Astrocyte (in vitro differentiated cells and primary cell): ENCODE results near the gene TBRG4. TPM values are rescaled to one million over a fixed set of nuclear protein-coding genes. Genes with fewer than 3 reads are reported as not detected.

ENCODE experiments used
- DNase-seq: peaks from one replicate; pipeline ENCODE4 v3.0.0-alpha.2; 2010; ENCODE audit warnings: low read depth
- FAIRE-seq: peaks from 2 replicates; lab custom pipeline; 2011; peaks lifted over from hg19 to GRCh38; lab: Jason Lieb, UNC
- H2AFZ ChIP-seq: 2 replicates; pipeline ENCODE4 v1.6.0; 2012; ENCODE audit warnings: low read depth, low read length, inconsistent platforms
- H3K27ac ChIP-seq: 2 replicates; pipeline ENCODE4 v1.5.1; 2011; ENCODE audit warnings: low read depth, low read length, inconsistent platforms
- H3K27me3 ChIP-seq: 2 replicates; pipeline ENCODE4 v1.6.0; 2011; ENCODE audit warnings: low read length, inconsistent platforms; ENCODE audit not compliant: insufficient read depth
- H3K36me3 ChIP-seq: 2 replicates; pipeline ENCODE4 v1.5.1; 2011; ENCODE audit warnings: low read length, inconsistent platforms; ENCODE audit not compliant: insufficient read depth
- H3K4me1 ChIP-seq: 2 replicates; pipeline ENCODE4 v1.5.1; 2011; ENCODE audit warnings: low read length, inconsistent platforms; ENCODE audit not compliant: insufficient read depth
- H3K4me2 ChIP-seq: 2 replicates; pipeline ENCODE4 v1.6.0; 2012; ENCODE audit warnings: low read length, inconsistent platforms
- H3K4me3 ChIP-seq: 2 replicates; pipeline ENCODE4 v1.5.1; 2011; ENCODE audit warnings: low read depth, mild to moderate bottlenecking, low read length, inconsistent platforms; ENCODE audit not compliant: insufficient read depth
- H3K79me2 ChIP-seq: 2 replicates; pipeline ENCODE4 v1.6.0; 2012; ENCODE audit warnings: mild to moderate bottlenecking, low read length, inconsistent platforms; ENCODE audit not compliant: insufficient read depth
- H3K9ac ChIP-seq: 2 replicates; pipeline ENCODE4 v1.6.0; 2012; ENCODE audit warnings: mild to moderate bottlenecking, low read length, inconsistent platforms
- H3K9me3 ChIP-seq: 2 replicates; pipeline ENCODE4 v1.5.1; 2012; ENCODE audit warnings: low read depth, mild to moderate bottlenecking, low read length, inconsistent platforms; ENCODE audit not compliant: insufficient read depth
- H4K20me1 ChIP-seq: 2 replicates; pipeline ENCODE4 v1.6.0; 2012; ENCODE audit warnings: low read length, inconsistent platforms; ENCODE audit not compliant: insufficient read depth
- H3K27ac Mint-ChIP-seq: one replicate; pipeline ENCODE4 v1.8.0; 2021; ENCODE audit warnings: mild to moderate bottlenecking, mixed read lengths; ENCODE audit not compliant: unreplicated experiment
- H3K27me3 Mint-ChIP-seq: one replicate; pipeline ENCODE4 v1.8.0; 2021; ENCODE audit warnings: low read depth, mixed read lengths; ENCODE audit not compliant: unreplicated experiment
- H3K36me3 Mint-ChIP-seq: one replicate; pipeline ENCODE4 v1.8.0; 2021; ENCODE audit warnings: low read depth, mixed read lengths; ENCODE audit not compliant: unreplicated experiment
- H3K4me1 Mint-ChIP-seq: one replicate; pipeline ENCODE4 v1.8.0; 2021; ENCODE audit warnings: low read depth, mixed read lengths; ENCODE audit not compliant: unreplicated experiment
- H3K4me3 Mint-ChIP-seq: one replicate; pipeline ENCODE4 v1.8.0; 2021; ENCODE audit warnings: mild to moderate bottlenecking, moderate library complexity, mixed read lengths; ENCODE audit not compliant: unreplicated experiment
- H3K9me3 Mint-ChIP-seq: one replicate; pipeline ENCODE4 v1.8.0; 2021; ENCODE audit warnings: mild to moderate bottlenecking, mixed read lengths; ENCODE audit not compliant: unreplicated experiment
- CTCF ChIP-seq: IDR thresholded peaks from 2 replicates; pipeline ENCODE4 v1.5.1; 2011; ENCODE audit warnings: low read depth, mild to moderate bottlenecking, inconsistent platforms, low read length, moderate library complexity; ENCODE audit not compliant: insufficient read depth
- EZH2 ChIP-seq: IDR thresholded peaks from 2 replicates; pipeline ENCODE4 v1.6.1; 2012; ENCODE audit warnings: mild to moderate bottlenecking, low read length, inconsistent platforms; ENCODE audit not compliant: insufficient read depth
- total RNA-seq: library from RNA; stranded (reverse); gene quantifications from 2 replicates; pipeline ENCODE4 v1.2.1, GENCODE V29; 2021

The TBRG4 gene
- total RNA-seq, 1 donor from 2014 or later = 65.2 TPM

- H3K27ac Mint-ChIP-seq = no peak within 1 kb of the TSS
- H3K4me2 ChIP-seq = no peak within 1 kb of the TSS
- H3K4me1 ChIP-seq = no peaks in the 10 kb centered on the region
- H3K36me3 ChIP-seq = no peaks in the 10 kb centered on the region
- no peak within 1 kb of the TSS for H3K9ac ChIP-seq
- H3K9me3 Mint-ChIP-seq = peaks cover 4% of the 10 kb centered on the region
- no peak for TF ChIP-seq CTCF
- TF ChIP-seq EZH2 = no peak
- DNase-seq = no peak
- H3K27ac ChIP-seq = no peak within 1 kb of the TSS
- H3K27me3 Mint-ChIP-seq = peaks cover 48% of the 10 kb centered on the region
- no peaks in the 10 kb centered on the region for H3K4me1 Mint-ChIP-seq
- no peaks in the 10 kb centered on the region for H3K9me3 ChIP-seq
- H4K20me1 ChIP-seq = no peaks in the 10 kb centered on the region
- no peaks in the 10 kb centered on the region for H3K79me2 ChIP-seq
- H3K4me3 ChIP-seq = no peak within 1 kb of the TSS
- no peak within 1 kb of the TSS for H3K4me3 Mint-ChIP-seq
- peaks cover 25% of the 10 kb centered on the region for H3K27me3 ChIP-seq
- FAIRE-seq = no peak
- no peaks in the 10 kb centered on the region for H3K36me3 Mint-ChIP-seq
- H2AFZ ChIP-seq = no peak within 1 kb of the TSS
Measured at GRCh38 chr7:45157653-45158401, 46.3 kb upstream of the TBRG4 start, which contains the start of gene RAMP3. Gene RAMP3 (plus strand): TSS chr7:45157791. CDS start chr7:45157829, 38 bp downstream.

- H3K36me3 ChIP-seq = no peaks in the 10 kb centered on the region
- peaks cover 48% of the 10 kb centered on the region for H3K27me3 Mint-ChIP-seq
- no peaks in the 10 kb centered on the region for H3K9me3 ChIP-seq
- TF ChIP-seq EZH2 (no peak), CTCF (no peak)
- H3K4me3 ChIP-seq = no peak overlapping the region
- peaks cover 25% of the 10 kb centered on the region for H3K27me3 ChIP-seq
- no peaks in the 10 kb centered on the region for H3K4me1 ChIP-seq
- no peak overlapping the region for H3K27ac ChIP-seq
- no peaks in the 10 kb centered on the region for H4K20me1 ChIP-seq
- H2AFZ ChIP-seq = no peak overlapping the region
- no peak overlapping the region for H3K4me3 Mint-ChIP-seq
- no peaks in the 10 kb centered on the region for H3K36me3 Mint-ChIP-seq
- H3K4me1 Mint-ChIP-seq = no peaks in the 10 kb centered on the region
- H3K4me2 ChIP-seq = no peak overlapping the region
- H3K9ac ChIP-seq = no peak overlapping the region
- DNase-seq (no peak), FAIRE-seq (no peak)
- H3K79me2 ChIP-seq = no peaks in the 10 kb centered on the region
- no peak overlapping the region for H3K27ac Mint-ChIP-seq
- H3K9me3 Mint-ChIP-seq = peaks cover 6% of the 10 kb centered on the region
Measured at GRCh38 chr7:45157286-45157652, 45.8 kb upstream of the TBRG4 start.
